Uterus (tissue), 2 donors: ENCODE results near the gene NOL3.

Experiments
- CTCF ChIP-seq, 4 experiments: fragments of 200-600 bp in 2 of 4; fragments of 450-650 bp in 2 of 4; sonication (generic) in 2 of 4; IDR thresholded peaks; one replicate each; pipeline ENCODE4 v1.5.1; 2016 to 2019; ENCODE audit warnings: antibody characterized with exemption in 4 of 4, mild to moderate bottlenecking in 2 of 4, moderate library complexity in 1 of 4
- POLR2A ChIP-seq, 2 donors: fragments of 450-650 bp; IDR thresholded peaks; one replicate each; pipeline ENCODE4 v1.6.1; 2016; ENCODE audit warnings: antibody characterized with exemption in 2 of 2, mild to moderate bottlenecking in 1 of 2, moderate library complexity in 1 of 2

- TF ChIP-seq CTCF (IDR thresholded peaks at IDR 0.05) (no peak), POLR2A (IDR thresholded peaks at IDR 0.05) (no peak)
Observed at GRCh38 chr16:67142342-67142741, 28.0 kb upstream of the NOL3 start.
